Subcutaneous adipose tissue (tissue), 4 donors: ENCODE data around the gene HIGD1A. TPM values are rescaled to one million over a fixed set of nuclear protein-coding genes. Genes with fewer than 3 reads are reported as not detected.

Experiments used
- total RNA-seq, 4 donors: library from RNA; depleted of rRNA; stranded (reverse); fragments of >200 nt; gene quantifications; one replicate each; pipeline ENCODE4 v1.1.0, GENCODE V29; 2016
- TF ChIP-seq, protein P1 (sequence below): fragments of 450-650 bp; IDR thresholded peaks from one replicate; pipeline ENCODE4 v1.5.1; 2016; ENCODE audit warnings: low read depth, mild to moderate bottlenecking, control low read depth, antibody characterized with exemption, moderate library complexity

The HIGD1A gene
- total RNA-seq, 4 donors from 2014 or later: 115 to 236 (median 161) TPM

DNA sequence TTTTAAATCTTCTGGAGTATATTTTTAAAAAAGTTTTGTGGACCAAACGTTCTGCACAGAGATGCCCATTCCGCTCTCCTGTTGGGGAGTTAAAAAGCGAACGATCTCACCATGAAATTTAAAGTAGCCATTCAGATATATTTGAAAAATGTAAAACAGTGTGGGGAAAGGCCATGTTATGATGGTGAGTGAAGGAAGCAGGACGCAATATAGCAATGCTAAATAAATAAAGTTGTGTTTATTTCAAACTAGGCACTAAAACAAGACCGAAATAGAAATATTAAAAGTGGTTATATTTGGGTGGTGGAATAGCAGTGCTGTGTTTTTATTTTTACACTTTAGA, 30.9 kb downstream of the HIGD1A start:
- TF ChIP-seq, protein P1, sequence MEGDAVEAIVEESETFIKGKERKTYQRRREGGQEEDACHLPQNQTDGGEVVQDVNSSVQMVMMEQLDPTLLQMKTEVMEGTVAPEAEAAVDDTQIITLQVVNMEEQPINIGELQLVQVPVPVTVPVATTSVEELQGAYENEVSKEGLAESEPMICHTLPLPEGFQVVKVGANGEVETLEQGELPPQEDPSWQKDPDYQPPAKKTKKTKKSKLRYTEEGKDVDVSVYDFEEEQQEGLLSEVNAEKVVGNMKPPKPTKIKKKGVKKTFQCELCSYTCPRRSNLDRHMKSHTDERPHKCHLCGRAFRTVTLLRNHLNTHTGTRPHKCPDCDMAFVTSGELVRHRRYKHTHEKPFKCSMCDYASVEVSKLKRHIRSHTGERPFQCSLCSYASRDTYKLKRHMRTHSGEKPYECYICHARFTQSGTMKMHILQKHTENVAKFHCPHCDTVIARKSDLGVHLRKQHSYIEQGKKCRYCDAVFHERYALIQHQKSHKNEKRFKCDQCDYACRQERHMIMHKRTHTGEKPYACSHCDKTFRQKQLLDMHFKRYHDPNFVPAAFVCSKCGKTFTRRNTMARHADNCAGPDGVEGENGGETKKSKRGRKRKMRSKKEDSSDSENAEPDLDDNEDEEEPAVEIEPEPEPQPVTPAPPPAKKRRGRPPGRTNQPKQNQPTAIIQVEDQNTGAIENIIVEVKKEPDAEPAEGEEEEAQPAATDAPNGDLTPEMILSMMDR: no peak

DNA sequence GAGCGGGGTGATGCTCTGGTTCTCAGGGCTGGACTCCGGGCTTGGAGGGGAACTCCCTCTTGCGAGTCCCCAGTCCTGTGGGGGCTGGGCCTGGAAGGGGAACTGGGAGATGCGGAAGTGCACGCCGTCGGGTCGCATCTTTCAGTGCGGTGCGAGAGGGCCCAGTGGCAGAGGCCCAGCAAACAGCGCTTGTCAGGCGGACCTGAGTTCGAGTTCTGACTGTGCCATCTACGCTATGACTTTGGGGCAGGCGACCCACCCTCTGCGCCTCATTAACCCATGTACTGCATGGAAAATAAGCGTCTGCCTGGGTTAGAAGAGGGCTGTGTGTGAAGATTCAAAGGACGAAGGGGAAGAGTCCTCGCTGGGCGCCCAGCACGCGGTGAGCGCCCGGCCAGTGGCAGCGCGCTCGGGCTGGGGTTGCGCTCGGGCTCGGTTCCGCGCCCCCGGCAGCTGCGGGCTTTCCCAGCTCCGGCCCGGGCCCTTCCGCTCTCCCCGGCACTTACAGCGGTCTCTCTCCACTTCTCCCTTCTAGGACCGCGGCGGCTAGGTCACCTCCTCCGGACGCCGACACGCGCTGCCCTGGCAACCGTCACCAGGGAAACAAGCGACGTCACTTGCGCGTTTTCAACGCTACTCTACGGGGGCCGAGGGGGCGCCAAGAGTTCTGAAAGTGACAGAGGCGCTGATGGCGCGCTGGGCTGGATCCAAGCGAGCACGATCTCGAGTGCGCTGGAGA, 31.5 kb downstream of the HIGD1A start, which contains the start of gene CCDC13:
Gene CCDC13, minus strand, starts transcription at position 584 of the 739 bp plus-strand sequence. CDS start 14,908 bp downstream, outside the sequence.
- TF ChIP-seq, protein P1: no peak

DNA sequence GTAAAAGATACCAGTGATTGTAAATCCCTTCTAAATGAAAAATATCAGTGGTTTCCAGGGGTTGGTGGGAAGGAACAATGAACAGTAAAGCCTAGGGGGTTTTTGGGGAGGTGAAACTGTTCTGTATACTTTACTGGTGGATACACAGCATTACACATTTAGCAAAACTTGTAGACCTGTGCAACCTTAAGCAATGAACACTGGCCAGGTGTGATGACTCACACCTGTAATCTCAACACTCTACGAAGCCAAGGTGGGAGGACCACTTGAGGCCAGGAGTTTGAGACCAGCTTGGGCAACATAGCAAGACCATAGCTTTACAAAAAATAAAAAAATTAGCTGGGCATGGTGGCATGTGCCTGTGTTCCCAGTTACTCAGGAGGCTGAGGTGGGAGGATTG, 33.0 kb downstream of the HIGD1A start:
- TF ChIP-seq, protein P1: no peak

DNA sequence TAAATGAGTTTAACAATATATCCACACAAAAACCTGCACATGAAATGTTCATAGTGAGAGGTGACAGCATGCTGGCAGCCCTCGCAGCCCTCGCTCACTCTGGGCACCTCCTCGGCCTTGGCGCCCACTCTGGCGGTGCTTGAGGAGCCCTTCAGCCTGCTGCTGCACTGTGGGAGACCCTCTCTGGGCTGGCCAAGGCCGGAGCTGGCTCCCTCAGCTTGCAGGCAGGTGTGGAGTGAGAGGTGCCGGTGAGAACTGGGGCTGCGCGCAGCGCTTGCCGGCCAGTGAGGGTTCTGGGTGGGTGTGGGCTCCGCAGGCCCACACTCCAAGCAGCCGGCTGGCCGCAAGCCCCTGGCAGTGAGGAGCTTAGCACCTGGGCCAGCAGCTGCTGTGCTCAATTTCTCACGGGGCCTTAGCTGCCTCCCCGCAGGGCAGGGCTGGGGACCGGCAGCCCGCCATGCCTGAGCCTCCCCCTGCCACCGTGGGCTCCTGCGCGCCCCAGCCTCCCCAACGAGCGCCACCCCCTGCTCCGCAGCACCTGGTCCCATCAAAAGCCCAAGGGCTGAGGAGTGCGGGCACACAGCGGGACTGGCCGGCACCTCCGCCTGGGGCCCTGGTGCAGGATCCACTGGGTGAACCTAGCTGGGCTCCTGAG, 34.7 kb downstream of the HIGD1A start:
- TF ChIP-seq, protein P1: no peak

DNA sequence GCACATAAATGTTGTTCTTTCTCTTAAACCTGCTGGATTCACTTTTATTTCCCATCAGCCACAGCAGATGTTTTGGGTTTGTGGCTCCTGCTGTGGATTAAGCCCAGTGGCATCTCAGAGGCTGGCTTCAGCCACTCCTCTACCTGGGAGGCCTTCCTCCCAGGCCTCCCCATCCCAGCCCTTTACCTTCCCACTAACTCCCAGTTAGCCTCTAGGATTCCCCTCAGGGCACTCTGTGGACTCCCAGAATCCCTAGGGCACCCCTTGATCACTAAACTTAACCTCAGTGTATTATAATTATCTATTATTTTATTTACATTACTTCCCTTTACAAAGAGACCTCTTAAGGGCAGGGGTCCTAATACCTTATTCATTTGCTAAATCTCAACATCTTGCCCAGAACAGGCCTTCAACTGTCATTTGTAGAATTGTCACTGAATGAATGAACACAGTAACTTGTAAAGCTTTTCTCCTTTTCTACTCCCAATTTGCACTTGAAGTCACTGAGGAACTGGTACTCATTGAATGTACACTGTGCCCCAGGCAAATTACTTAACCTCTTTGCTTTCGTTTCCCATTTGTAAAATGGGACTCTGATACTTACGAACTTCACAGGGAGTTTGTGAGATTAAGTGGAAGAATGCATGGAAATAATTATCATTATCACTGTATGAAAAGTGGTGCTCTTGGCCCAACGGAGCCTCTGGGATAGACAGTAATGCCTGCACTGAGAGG, 39.6 kb downstream of the HIGD1A start:
- TF ChIP-seq, protein P1: no peak

DNA sequence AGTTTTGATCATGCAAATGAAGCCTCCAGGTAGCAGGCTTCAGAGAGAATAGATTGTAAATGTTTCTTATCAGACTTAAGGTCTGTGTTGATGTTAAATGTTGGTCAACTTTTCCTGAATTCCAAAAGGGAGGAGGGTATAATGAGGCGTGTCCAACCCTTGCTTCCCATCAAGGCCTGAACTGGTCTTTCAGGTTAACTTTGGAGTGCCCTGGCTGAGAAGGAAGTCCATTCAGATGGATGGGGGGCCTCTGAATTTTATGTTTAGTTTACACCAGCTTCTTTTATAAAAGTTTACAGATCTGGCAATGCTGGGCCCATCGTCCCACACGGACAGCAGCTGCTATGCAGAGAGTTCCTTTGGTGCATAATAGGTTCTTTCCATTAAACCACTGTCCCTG, 40.2 kb downstream of the HIGD1A start:
- TF ChIP-seq, protein P1: no peak

DNA sequence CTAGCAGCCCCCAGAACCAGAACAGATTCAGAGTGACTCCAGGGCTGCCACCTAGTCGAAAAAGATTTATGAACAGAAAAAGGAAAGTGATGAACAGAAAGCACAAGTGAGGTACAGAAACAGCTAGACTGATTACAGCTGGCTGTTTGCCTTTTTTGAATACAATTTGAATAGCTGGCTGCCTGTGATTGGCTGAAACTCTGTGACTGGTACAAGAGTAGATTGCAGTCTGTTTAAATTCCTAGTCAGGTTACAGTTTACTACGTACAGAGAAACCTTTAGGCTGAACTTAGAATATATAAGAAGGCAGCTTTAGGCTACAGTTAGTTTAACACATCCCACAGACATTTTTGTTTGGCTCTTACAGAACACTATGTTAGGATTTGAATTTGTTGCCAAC, 41.3 kb downstream of the HIGD1A start:
- TF ChIP-seq, protein P1: no peak
